GM21367 (cell line): ENCODE results near the gene GSTA4.

Experiments used
- ATAC-seq: cut with Tn5 transposase; IDR thresholded peaks from one replicate; pipeline ENCODE4 v1.9.1; 2021; ENCODE audit not compliant: unreplicated experiment

GSTA4 gene

GRCh38 chr6:52995089-52995912, at the start of gene GSTA4:
Gene GSTA4, minus strand, starts transcription at chr6:52995284. Its CDS starts 1,041 bp downstream, at chr6:52994243.
- ATAC-seq, result peak; percentile 95

- no peak for ATAC-seq
Observed at GRCh38 chr6:53044572-53044971, 49.5 kb upstream of the GSTA4 start.

GRCh38 chr6:53044071-53044470, 49.0 kb upstream of the GSTA4 start:
- no peak for ATAC-seq

GRCh38 chr6:53043581-53043980, 48.5 kb upstream of the GSTA4 start:
- ATAC-seq, result no peak

- ATAC-seq, result no peak
Observed at GRCh38 chr6:53042112-53042511, 47.0 kb upstream of the GSTA4 start.

GRCh38 chr6:53041356-53041755, 46.3 kb upstream of the GSTA4 start:
- ATAC-seq, result no peak

- no peak for ATAC-seq
Observed at GRCh38 chr6:53038596-53038995, 43.5 kb upstream of the GSTA4 start.

- no peak for ATAC-seq
Observed at GRCh38 chr6:53038141-53038540, 43.1 kb upstream of the GSTA4 start.

- ATAC-seq, result no peak
Observed at GRCh38 chr6:53035549-53036213, 40.6 kb upstream of the GSTA4 start.

- ATAC-seq, result no peak
Observed at GRCh38 chr6:53033764-53034163, 38.7 kb upstream of the GSTA4 start.

- ATAC-seq, result no peak
Observed at GRCh38 chr6:53032849-53033248, 37.8 kb upstream of the GSTA4 start.

- ATAC-seq, result no peak
Observed at GRCh38 chr6:53031281-53031680, 36.2 kb upstream of the GSTA4 start.

GRCh38 chr6:53029761-53030160, 34.7 kb upstream of the GSTA4 start:
- ATAC-seq, result no peak

- no peak for ATAC-seq
Observed at GRCh38 chr6:53029257-53029656, 34.2 kb upstream of the GSTA4 start.

- ATAC-seq, result no peak
Observed at GRCh38 chr6:53028467-53028866, 33.4 kb upstream of the GSTA4 start.

- no peak for ATAC-seq
Observed at GRCh38 chr6:53027131-53027718, 32.1 kb upstream of the GSTA4 start.

GRCh38 chr6:53026526-53026925, 31.4 kb upstream of the GSTA4 start:
- ATAC-seq, result no peak

GRCh38 chr6:53023323-53023722, 28.2 kb upstream of the GSTA4 start:
- no peak for ATAC-seq

- no peak for ATAC-seq
Observed at GRCh38 chr6:53020005-53020744, 25.1 kb upstream of the GSTA4 start.

- no peak for ATAC-seq
Observed at GRCh38 chr6:53018446-53018845, 23.4 kb upstream of the GSTA4 start.

GRCh38 chr6:53015486-53015885, 20.4 kb upstream of the GSTA4 start:
- ATAC-seq, result no peak
